Progenitor cell of endocrine pancreas (in vitro differentiated cells): Measurements from ENCODE around the gene TMEM269. TPM values are rescaled to one million over a fixed set of nuclear protein-coding genes. Genes with fewer than 3 reads are reported as not detected.

Experiments used
- DNase-seq: peaks from one replicate; pipeline ENCODE4 v3.0.0; 2021; ENCODE audit warnings: low spot score; ENCODE audit not compliant: unreplicated experiment
- H3K27ac Mint-ChIP-seq: 2 replicates; pipeline ENCODE4 v1.8.0; 2021; ENCODE audit warnings: mild to moderate bottlenecking, moderate library complexity, mixed read lengths
- H3K27me3 Mint-ChIP-seq: 2 replicates; pipeline ENCODE4 v1.8.0; 2021; ENCODE audit warnings: mixed read lengths
- H3K36me3 Mint-ChIP-seq: 2 replicates; pipeline ENCODE4 v1.8.0; 2022; ENCODE audit warnings: mixed read lengths; ENCODE audit not compliant: insufficient read depth
- H3K4me1 Mint-ChIP-seq: 2 replicates; pipeline ENCODE4 v1.8.0; 2021; ENCODE audit warnings: low read depth, mixed read lengths
- H3K4me3 Mint-ChIP-seq: 2 replicates; pipeline ENCODE4 v1.8.0; 2021; ENCODE audit warnings: low read depth, mild to moderate bottlenecking, moderate library complexity, mixed read lengths
- H3K9me3 Mint-ChIP-seq: 2 replicates; pipeline ENCODE4 v1.8.0; 2021; ENCODE audit warnings: low read depth, mixed read lengths
- CTCF ChIP-seq: fragments of 200-600 bp; sonication (generic); IDR thresholded peaks from one replicate; pipeline ENCODE4 v1.5.0; 2021; ENCODE audit warnings: antibody characterized with exemption, mild to moderate bottlenecking; ENCODE audit not compliant: unreplicated experiment
- total RNA-seq: library from RNA; stranded (reverse); gene quantifications from 2 replicates; pipeline ENCODE4 v1.2.1, GENCODE V29; 2021

TMEM269 gene
- total RNA-seq, 1 donor from 2014 or later = 0.48 TPM

GRCh38 chr1:42831273-42831672, 46.5 kb downstream of the TMEM269 start:
- TF ChIP-seq CTCF = no peak
- H3K27ac Mint-ChIP-seq = no peak overlapping the region
- H3K4me1 Mint-ChIP-seq = peaks cover 9% of the 10 kb centered on the region
- DNase-seq = no peak
- no peaks in the 10 kb centered on the region for H3K9me3 Mint-ChIP-seq
- H3K27me3 Mint-ChIP-seq = no peaks in the 10 kb centered on the region
- H3K36me3 Mint-ChIP-seq = peaks cover 1% of the 10 kb centered on the region
- H3K4me3 Mint-ChIP-seq = no peak overlapping the region

DNA sequence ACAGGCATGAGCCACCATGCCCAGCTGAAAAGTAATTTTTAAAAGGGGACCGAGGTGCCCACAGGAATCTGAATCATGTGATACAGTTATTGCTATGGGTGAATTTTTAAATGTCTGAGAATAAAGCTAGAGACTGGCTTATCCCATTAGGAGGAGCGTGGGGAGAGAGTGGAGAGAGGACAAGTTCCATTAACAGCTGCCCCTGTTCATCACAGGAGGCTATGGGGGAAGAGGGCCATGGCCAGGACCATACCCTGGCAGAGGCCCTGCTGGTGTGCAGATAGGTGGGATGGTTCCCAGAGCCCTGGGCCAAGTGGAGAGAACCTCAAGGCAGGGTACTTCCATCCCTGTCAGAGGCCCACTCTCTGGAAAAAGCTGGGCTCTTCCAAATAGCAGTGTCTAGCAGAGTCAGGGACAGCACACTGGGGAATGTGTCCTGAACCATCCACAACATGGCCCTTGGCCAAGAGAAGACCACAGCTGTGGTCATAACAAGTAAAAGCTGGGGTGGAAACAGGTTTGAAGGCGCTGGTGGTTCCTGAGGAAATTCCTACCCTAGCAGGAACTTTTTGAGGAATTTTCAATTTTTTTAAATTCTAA, 48.0 kb downstream of the TMEM269 start:
- no peak for TF ChIP-seq CTCF
- H3K27me3 Mint-ChIP-seq = no peaks in the 10 kb centered on the region
- H3K4me3 Mint-ChIP-seq = no peak overlapping the region
- H3K27ac Mint-ChIP-seq = no peak overlapping the region
- H3K36me3 Mint-ChIP-seq = peaks cover 1% of the 10 kb centered on the region
- no peak for DNase-seq
- no peaks in the 10 kb centered on the region for H3K9me3 Mint-ChIP-seq
- peaks cover 9% of the 10 kb centered on the region for H3K4me1 Mint-ChIP-seq

- TF ChIP-seq CTCF = no peak
- peaks cover 1% of the 10 kb centered on the region for H3K36me3 Mint-ChIP-seq
- H3K4me1 Mint-ChIP-seq = peaks cover 9% of the 10 kb centered on the region
- H3K4me3 Mint-ChIP-seq = no peak overlapping the region
- H3K9me3 Mint-ChIP-seq = no peaks in the 10 kb centered on the region
- no peak for DNase-seq
- no peaks in the 10 kb centered on the region for H3K27me3 Mint-ChIP-seq
- H3K27ac Mint-ChIP-seq = no peak overlapping the region
These were observed 49.2 kb downstream of the TMEM269 start for GRCh38 chr1:42833981-42834380.

GRCh38 chr1:42834803-42835202, 50.0 kb downstream of the TMEM269 start:
- Mint-ChIP-seq H3K4me3 (no peak overlapping the region), H3K27ac (no peak overlapping the region), H3K27me3 (no peaks in the 10 kb centered on the region), H3K4me1 (peaks cover 9% of the 10 kb centered on the region), H3K36me3 (peaks cover 1% of the 10 kb centered on the region), H3K9me3 (no peaks in the 10 kb centered on the region)
- TF ChIP-seq CTCF = no peak
- DNase-seq = no peak

DNA sequence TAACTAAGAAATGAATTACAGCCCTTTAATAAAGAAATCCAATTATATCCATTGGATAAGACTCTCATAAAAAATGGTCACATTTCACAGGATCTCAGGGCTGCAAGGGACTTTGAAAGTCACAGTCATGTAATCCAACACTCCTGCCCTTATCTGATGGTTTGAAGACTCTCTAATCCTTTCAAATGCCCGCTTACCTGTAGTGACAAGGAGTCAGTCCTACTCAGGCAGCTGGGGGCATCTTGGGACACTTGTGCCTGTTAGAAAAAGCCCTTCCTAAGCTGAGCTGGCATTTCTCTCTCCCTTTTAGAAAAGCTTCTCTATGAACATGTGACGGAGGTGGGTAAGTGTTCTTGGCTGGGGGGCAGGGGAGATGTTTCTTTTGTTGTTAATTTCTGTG, 50.6 kb downstream of the TMEM269 start:
- no peak overlapping the region for H3K4me3 Mint-ChIP-seq
- no peaks in the 10 kb centered on the region for H3K27me3 Mint-ChIP-seq
- no peak for TF ChIP-seq CTCF
- H3K4me1 Mint-ChIP-seq = peaks cover 9% of the 10 kb centered on the region
- no peaks in the 10 kb centered on the region for H3K36me3 Mint-ChIP-seq
- H3K27ac Mint-ChIP-seq = no peak overlapping the region
- no peak for DNase-seq
- H3K9me3 Mint-ChIP-seq = no peaks in the 10 kb centered on the region
